HK-2 (cell line): ENCODE data around the gene ATP1B2.
A peak's percentile ranks its signal among the peaks of the same experiment; 100 is the strongest.
"Not testable (repeated sequence)": the region's sequence is repeated elsewhere in the genome, so short reads cannot be mapped to it uniquely, and the experiment has no call there.

ENCODE experiments used
- DNase-seq: peaks from one replicate; pipeline ENCODE4 v3.0.0-alpha.2; 2018; ENCODE audit not compliant: unreplicated experiment

Gene ATP1B2

GRCh38 chr17:7650509-7651096, at the start of gene ATP1B2:
TSS of gene ATP1B2 (plus strand) at chr17:7650926. CDS start at chr17:7651519, 593 bp downstream.
- DNase-seq, result peak; percentile 22

GRCh38 chr17:7606280-7606679, 44.4 kb upstream of the ATP1B2 start:
- no peak for DNase-seq

GRCh38 chr17:7610641-7611040, 40.1 kb upstream of the ATP1B2 start:
- no peak for DNase-seq

GRCh38 chr17:7611635-7612293, 39.0 kb upstream of the ATP1B2 start:
- DNase-seq, result no peak

GRCh38 chr17:7612294-7612640, 38.5 kb upstream of the ATP1B2 start:
- DNase-seq, result no peak

GRCh38 chr17:7613769-7614424, 36.8 kb upstream of the ATP1B2 start:
- DNase-seq, result peak; percentile 26

- peak; percentile 100 for DNase-seq
Observed at GRCh38 chr17:7614425-7615264, 36.1 kb upstream of the ATP1B2 start, which contains the start of gene FXR2. TSS of gene FXR2 (minus strand) at chr17:7614897. CDS start at chr17:7614532, 365 bp downstream.

- no peak for DNase-seq
Observed at GRCh38 chr17:7615265-7615747, 35.4 kb upstream of the ATP1B2 start.

- DNase-seq, result no peak
Observed at GRCh38 chr17:7618608-7619007, 32.1 kb upstream of the ATP1B2 start.

GRCh38 chr17:7620835-7621234, 29.9 kb upstream of the ATP1B2 start:
- DNase-seq, result no peak

- no peak for DNase-seq
Observed at GRCh38 chr17:7623661-7624060, 27.1 kb upstream of the ATP1B2 start.

- not testable (repeated sequence) for DNase-seq
Observed at GRCh38 chr17:7625749-7626148, 25.0 kb upstream of the ATP1B2 start.

- no peak for DNase-seq
Observed at GRCh38 chr17:7626307-7626706, 24.4 kb upstream of the ATP1B2 start.

- no peak for DNase-seq
Observed at GRCh38 chr17:7626956-7627249, 23.8 kb upstream of the ATP1B2 start.

GRCh38 chr17:7627250-7628121, 23.2 kb upstream of the ATP1B2 start, which contains the start of gene SAT2:
TSS of gene SAT2 (minus strand) at chr17:7627821. CDS start at chr17:7627635, 186 bp downstream.
- DNase-seq, result peak; percentile 97

GRCh38 chr17:7629939-7630571, 20.7 kb upstream of the ATP1B2 start, which contains the start of gene SHBG:
TSS of gene SHBG (plus strand) at chr17:7630135. CDS start at chr17:7630173, 38 bp downstream.
- DNase-seq, result no peak

GRCh38 chr17:7631398-7632380, 19.0 kb upstream of the ATP1B2 start:
- DNase-seq, result no peak

- DNase-seq, result peak; percentile 27
Observed at GRCh38 chr17:7632492-7632894, 18.2 kb upstream of the ATP1B2 start.

- no peak for DNase-seq
Observed at GRCh38 chr17:7633093-7633492, 17.6 kb upstream of the ATP1B2 start.
